T-helper 1 cell treated with Interleukin-12 subunit alpha and Interleukin-12 subunit beta and Interleukin-4 antibody, amounts not matched to agents 30 μg/mL and 1 μg/mL, for 36 hours (primary cell): Measurements from ENCODE around the gene PJA2.
"Not testable (repeated sequence)": the region's sequence is repeated elsewhere in the genome, so short reads cannot be mapped to it uniquely, and the experiment has no call there.

ENCODE experiments used
- H3K27ac Mint-ChIP-seq: one replicate; pipeline ENCODE4 v1.8.0; 2021; ENCODE audit warnings: mild to moderate bottlenecking, mixed read lengths
- H3K27me3 Mint-ChIP-seq: one replicate; pipeline ENCODE4 v1.8.0; 2021; ENCODE audit warnings: low read depth, mixed read lengths
- H3K36me3 Mint-ChIP-seq: one replicate; pipeline ENCODE4 v1.8.0; 2021; ENCODE audit warnings: low read depth, mixed read lengths
- H3K4me1 Mint-ChIP-seq: one replicate; pipeline ENCODE4 v1.8.0; 2021; ENCODE audit warnings: low read depth, mixed read lengths
- H3K4me3 Mint-ChIP-seq: one replicate; pipeline ENCODE4 v1.8.0; 2021; ENCODE audit warnings: mild to moderate bottlenecking, moderate library complexity, mixed read lengths
- H3K9me3 Mint-ChIP-seq: one replicate; pipeline ENCODE4 v1.8.0; 2021; ENCODE audit warnings: mixed read lengths

Gene PJA2

DNA sequence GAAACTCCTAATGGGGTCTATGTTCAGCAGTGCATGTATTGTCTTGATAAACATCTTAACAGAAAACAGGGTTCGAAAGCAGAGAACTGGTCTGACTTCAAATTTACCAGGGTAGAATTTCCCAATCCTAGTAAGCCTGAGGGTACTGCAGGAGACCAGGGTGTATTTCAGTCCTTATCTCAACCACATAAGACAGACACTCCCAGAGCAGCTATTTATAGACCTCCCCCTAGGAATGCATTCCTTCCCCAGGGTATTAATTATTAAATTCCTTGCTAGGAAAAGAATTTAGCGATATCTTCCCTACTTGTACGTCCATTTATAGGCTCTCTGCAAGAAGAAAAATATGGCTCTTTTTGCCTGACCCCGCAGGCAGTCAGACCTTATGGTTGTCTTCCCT is 123.1 kb downstream of the PJA2 start:
- peaks cover 37% of the 10 kb centered on the region for H3K9me3 Mint-ChIP-seq
- H3K27ac Mint-ChIP-seq, H3K4me1 Mint-ChIP-seq, H3K27me3 Mint-ChIP-seq, H3K4me3 Mint-ChIP-seq, H3K36me3 Mint-ChIP-seq: not testable (repeated sequence)
